Naive B cell (primary cell): ENCODE measurements around the gene DZIP3. TPM values are rescaled to one million over a fixed set of nuclear protein-coding genes. Genes with fewer than 3 reads are reported as not detected.

ENCODE experiments used
- ATAC-seq, 2 donors: fragments of 150-1000 bp; cut with Tn5 transposase; 2 replicates each; pipeline ENCODE4 v1.10.0; 2021; ENCODE audit warnings: low read depth in 2 of 2, mild to moderate bottlenecking in 2 of 2, moderate library complexity in 2 of 2
- DNase-seq: peaks from one replicate; pipeline ENCODE4 v3.0.0; 2022
- H3K27ac Mint-ChIP-seq, 6 donors: one replicate each; pipeline ENCODE4 v1.8.0; 2020 to 2022; ENCODE audit warnings: mild to moderate bottlenecking in 6 of 6, mixed read lengths in 6 of 6, moderate library complexity in 5 of 6, inconsistent platforms in 2 of 6
- H3K27me3 Mint-ChIP-seq, 3 donors: one replicate each; pipeline ENCODE4 v1.8.0; 2021 to 2022; ENCODE audit warnings: mixed read lengths in 3 of 3, mild to moderate bottlenecking in 1 of 3
- H3K36me3 Mint-ChIP-seq, 2 donors: one replicate each; pipeline ENCODE4 v1.8.0; 2020 to 2022; ENCODE audit warnings: mixed read lengths in 2 of 2, inconsistent platforms in 1 of 2, mild to moderate bottlenecking in 1 of 2
- H3K4me1 Mint-ChIP-seq, 3 donors: one replicate each; pipeline ENCODE4 v1.8.0; 2020 to 2022; ENCODE audit warnings: mixed read lengths in 3 of 3, inconsistent platforms in 1 of 3, mild to moderate bottlenecking in 1 of 3, moderate library complexity in 1 of 3
- H3K4me3 Mint-ChIP-seq, 8 donors: one replicate each; pipeline ENCODE4 v1.8.0; 2020 to 2022; ENCODE audit warnings: mild to moderate bottlenecking in 8 of 8, mixed read lengths in 8 of 8, moderate library complexity in 8 of 8, inconsistent platforms in 2 of 8
- H3K9me3 Mint-ChIP-seq, 7 donors: one replicate each; pipeline ENCODE4 v1.8.0; 2020 to 2022; ENCODE audit warnings: mixed read lengths in 7 of 7, mild to moderate bottlenecking in 5 of 7, inconsistent platforms in 2 of 7, moderate library complexity in 1 of 7
- polyA plus RNA-seq, 6 donors: library from polyadenylated mRNA; unstranded; fragments of 300-500 nt; fragmentation: Illumina TruSeq; gene quantifications; one replicate each; pipeline ENCODE4 v1.2.3, GENCODE V29; 2021; ENCODE audit warnings: low read depth in 6 of 6

DZIP3 gene
- polyA plus RNA-seq, 6 donors from 2014 or later = 10.0 to 21.7 (median 17.6) TPM

DNA sequence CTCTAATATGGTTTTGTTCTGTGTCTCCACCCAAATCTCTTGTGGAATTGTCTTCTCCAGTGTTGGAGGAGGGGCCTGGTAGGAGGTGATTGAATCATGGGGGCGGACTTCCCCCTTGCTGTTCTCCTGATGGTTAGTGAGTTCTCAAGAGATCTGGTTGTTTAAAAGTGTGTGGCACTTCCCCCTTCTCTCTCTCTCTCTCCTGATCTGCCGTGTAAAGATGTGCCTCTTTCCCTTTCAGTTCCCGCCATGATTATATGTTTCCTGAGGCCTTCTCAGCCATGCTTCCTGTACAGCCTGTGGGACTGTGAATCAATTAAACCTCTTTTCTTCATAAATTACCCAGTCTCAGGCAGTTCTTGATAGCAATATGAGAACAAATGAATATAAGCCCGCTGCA is 134.6 kb downstream of the DZIP3 start:
- Mint-ChIP-seq H3K4me1 (peaks cover 4 to 7% (median 5%) of the 10 kb centered on the region in 3 donors), H3K36me3 (no peaks in the 10 kb centered on the region), H3K27me3 (peaks cover 0 to 10% (median 3%) of the 10 kb centered on the region in 3 donors), H3K27ac (no peak overlapping the region), H3K9me3 (peaks cover 0 to 14% (median 4%) of the 10 kb centered on the region in 7 donors), H3K4me3 (no peak overlapping the region)
- DNase-seq = no peak
- no peak for ATAC-seq

DNA sequence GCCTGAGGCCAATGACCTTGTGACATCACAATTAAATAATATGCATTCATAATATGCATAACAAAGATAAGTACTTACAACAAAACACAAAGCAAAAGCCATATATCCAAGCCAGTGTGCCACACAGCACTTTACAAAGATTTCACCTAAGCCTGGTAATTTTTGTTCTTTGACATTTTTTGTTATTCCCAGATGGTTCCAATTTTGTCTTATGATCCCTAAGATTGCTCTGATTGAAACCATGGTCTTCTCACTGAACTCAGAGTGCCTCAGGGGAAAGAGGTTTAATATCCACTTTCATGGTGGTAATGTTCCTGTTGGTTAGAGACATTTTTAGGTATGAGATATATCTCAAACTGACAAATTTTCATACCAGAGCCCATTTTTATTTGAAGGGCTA is 138.6 kb downstream of the DZIP3 start:
- DNase-seq (no peak), ATAC-seq (no peak)
- H3K27ac Mint-ChIP-seq = no peak overlapping the region
- H3K36me3 Mint-ChIP-seq = no peaks in the 10 kb centered on the region
- peaks cover 4 to 19% (median 16%) of the 10 kb centered on the region in 3 donors for H3K27me3 Mint-ChIP-seq
- peaks cover 0 to 3% (median 0%) of the 10 kb centered on the region in 7 donors for H3K9me3 Mint-ChIP-seq
- H3K4me1 Mint-ChIP-seq = peaks cover 4 to 7% (median 5%) of the 10 kb centered on the region in 3 donors
- no peak overlapping the region for H3K4me3 Mint-ChIP-seq

DNA sequence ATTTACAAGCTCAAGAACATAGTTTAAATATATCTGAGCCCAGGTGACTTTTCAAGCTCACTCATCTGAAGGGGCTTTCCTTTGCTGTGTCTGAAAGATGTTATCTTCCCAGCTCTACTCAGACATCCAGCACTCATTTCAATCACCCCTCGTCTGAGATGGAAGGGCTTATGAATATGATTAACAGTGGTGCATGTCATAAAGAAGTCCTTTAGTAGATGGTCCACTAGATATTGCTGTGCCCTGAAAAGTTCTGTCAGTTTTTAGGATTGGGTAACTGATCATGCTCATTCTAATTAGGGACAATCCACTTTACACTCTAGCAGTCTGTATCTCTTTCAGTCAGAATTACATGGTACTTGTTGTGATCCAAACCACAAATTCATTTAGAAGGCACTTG is 139.4 kb downstream of the DZIP3 start:
- peaks cover 4 to 6% (median 5%) of the 10 kb centered on the region in 3 donors for H3K4me1 Mint-ChIP-seq
- ATAC-seq (no peak), DNase-seq (no peak)
- no peak overlapping the region for H3K4me3 Mint-ChIP-seq
- H3K36me3 Mint-ChIP-seq = no peaks in the 10 kb centered on the region
- peaks cover 0 to 3% (median 0%) of the 10 kb centered on the region in 7 donors for H3K9me3 Mint-ChIP-seq
- H3K27me3 Mint-ChIP-seq = peaks cover 4 to 19% (median 16%) of the 10 kb centered on the region in 3 donors
- no peak overlapping the region for H3K27ac Mint-ChIP-seq

DNA sequence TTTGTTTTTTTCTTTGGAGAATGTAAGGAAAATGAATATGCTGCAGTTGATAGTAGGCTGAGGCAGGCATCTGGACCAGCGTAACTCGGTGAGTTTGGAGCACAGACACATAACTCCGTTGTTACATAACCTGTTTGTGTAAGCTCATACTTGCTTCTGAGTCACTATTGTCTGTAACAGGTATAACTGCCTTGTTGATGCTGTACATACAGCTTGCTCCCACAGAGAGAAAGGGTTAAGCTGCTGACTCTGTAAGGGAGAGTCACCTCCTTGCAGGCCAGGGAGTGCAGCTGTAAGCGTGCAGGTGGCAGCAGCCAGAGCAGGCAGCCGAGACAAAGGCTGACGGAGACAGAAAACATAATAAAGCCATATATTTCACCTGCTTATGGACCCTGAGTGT is 147.3 kb downstream of the DZIP3 start:
- ATAC-seq (no peak), DNase-seq (no peak)
- H3K9me3 Mint-ChIP-seq = no peaks in the 10 kb centered on the region
- H3K27ac Mint-ChIP-seq = no peak overlapping the region
- H3K27me3 Mint-ChIP-seq = peaks cover 26 to 27% (median 27%) of the 10 kb centered on the region in 3 donors
- no peak overlapping the region for H3K4me3 Mint-ChIP-seq
- H3K36me3 Mint-ChIP-seq = no peaks in the 10 kb centered on the region
- H3K4me1 Mint-ChIP-seq = no peaks in the 10 kb centered on the region

DNA sequence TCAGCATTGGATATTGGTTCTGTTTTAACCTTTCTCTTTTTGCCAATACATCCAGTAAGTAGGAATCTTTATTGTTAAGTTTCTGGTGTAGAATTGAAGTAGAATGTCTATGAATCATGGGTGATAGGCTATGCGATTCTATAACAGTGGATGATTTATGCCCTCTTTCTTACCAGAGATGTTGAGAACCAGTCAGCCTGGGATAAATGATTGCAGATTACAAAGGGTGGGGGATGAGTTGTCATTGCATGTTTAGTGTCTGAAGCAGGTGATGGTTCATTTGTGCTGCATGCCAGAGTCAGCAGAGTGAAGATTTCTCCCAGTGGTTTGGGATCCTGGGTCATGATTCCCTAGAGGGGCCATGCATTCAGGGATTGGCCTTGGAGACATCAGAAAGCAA is 153.4 kb downstream of the DZIP3 start:
- peaks cover 0 to 12% (median 4%) of the 10 kb centered on the region in 7 donors for H3K9me3 Mint-ChIP-seq
- DNase-seq (no peak), ATAC-seq (no peak)
- H3K4me1 Mint-ChIP-seq = no peaks in the 10 kb centered on the region
- H3K36me3 Mint-ChIP-seq = no peaks in the 10 kb centered on the region
- peaks cover 10 to 25% (median 22%) of the 10 kb centered on the region in 3 donors for H3K27me3 Mint-ChIP-seq
- no peak overlapping the region for H3K4me3 Mint-ChIP-seq
- H3K27ac Mint-ChIP-seq = no peak overlapping the region

Other genes with a start within 250 kb of the DZIP3 start
- gene MYH15, start 79.1 kb upstream of the DZIP3 start, polyA plus RNA-seq = under 1 TPM in 2 of 6 donors, not detected in 4; 0.05 to 0.06 TPM
- gene CIP2A, start 284 bp upstream of the DZIP3 start, polyA plus RNA-seq = 1 to 10 TPM; 3.4 to 7.6 (median 4.8) TPM
- gene RETNLB, start 167.7 kb downstream of the DZIP3 start, polyA plus RNA-seq = not detected
- under 1 TPM; 0.24 to 0.62 (median 0.35) TPM for gene TRAT1, start 233.1 kb downstream of the DZIP3 start, polyA plus RNA-seq